Endometrial microvascular endothelial cells (primary cell): ENCODE data around the gene EIF1. TPM values are rescaled to one million over a fixed set of nuclear protein-coding genes. Genes with fewer than 3 reads are reported as not detected.

Source experiments
- total RNA-seq: library from RNA; depleted of rRNA; stranded (reverse); fragments of >200 nt; gene quantifications from one replicate; pipeline ENCODE4 v1.2.3, GENCODE V29; 2015; ENCODE audit errors: inconsistent ontology term

Gene EIF1
- total RNA-seq, 1 donor from 2014 or later = 111 TPM

Other genes starting within 250 kb of the EIF1 start
- gene KRT38, start 247.9 kb upstream of the EIF1 start, total RNA-seq = not detected
- gene KRT32, start 221.5 kb upstream of the EIF1 start, total RNA-seq = not detected
- not detected for gene KRT35, start 207.7 kb upstream of the EIF1 start, total RNA-seq
- gene KRT36, start 199.0 kb upstream of the EIF1 start, total RNA-seq = not detected
- gene KRT13, start 183.3 kb upstream of the EIF1 start, total RNA-seq = not detected
- 14.1 TPM for gene KRT15, start 170.0 kb upstream of the EIF1 start, total RNA-seq
- 101 TPM for gene KRT19, start 160.6 kb upstream of the EIF1 start, total RNA-seq
- gene KRT9, start 116.8 kb upstream of the EIF1 start, total RNA-seq = not detected
- gene KRT14, start 102.0 kb upstream of the EIF1 start, total RNA-seq = not detected
- not detected for gene KRT16, start 76.1 kb upstream of the EIF1 start, total RNA-seq
- not detected for gene KRT17, start 64.3 kb upstream of the EIF1 start, total RNA-seq
- gene GAST, start 23.4 kb downstream of the EIF1 start, total RNA-seq = not detected
- gene HAP1, start 45.8 kb downstream of the EIF1 start, total RNA-seq = under 0.01 TPM
- 161 TPM for gene JUP, start 97.8 kb downstream of the EIF1 start, total RNA-seq
- 33.3 TPM for gene P3H4, start 123.1 kb downstream of the EIF1 start, total RNA-seq
- gene FKBP10, start 124.1 kb downstream of the EIF1 start, total RNA-seq = 166 TPM
- gene NT5C3B, start 147.3 kb downstream of the EIF1 start, total RNA-seq = 56.4 TPM
- not detected for gene KLHL10, start 148.9 kb downstream of the EIF1 start, total RNA-seq
- 23.1 TPM for gene KLHL11, start 176.5 kb downstream of the EIF1 start, total RNA-seq
- 237 TPM for gene ACLY, start 230.1 kb downstream of the EIF1 start, total RNA-seq
- not detected for gene ODAD4, start 241.7 kb downstream of the EIF1 start, total RNA-seq